Fibroblast of mammary gland (primary cell): ENCODE data around the gene GNG12.

ENCODE experiments used
- DNase-seq: peaks from one replicate; pipeline ENCODE4 v3.0.0-alpha.2; 2010; ENCODE audit warnings: low read depth
- H3K4me3 ChIP-seq: 2 replicates; pipeline ENCODE4 v1.5.1; 2011; ENCODE audit warnings: low read depth, mild to moderate bottlenecking, low read length, moderate library complexity; ENCODE audit not compliant: control insufficient read depth
- CTCF ChIP-seq: conservative IDR thresholded peaks from 2 replicates; pipeline ENCODE4 v1.5.1; 2011; ENCODE audit warnings: low read depth, low read length, inconsistent platforms; ENCODE audit not compliant: control insufficient read depth, insufficient read depth

The GNG12 gene

GRCh38 chr1:67677408-67677807 is 155.9 kb downstream of the GNG12 start:
- DNase-seq, result no peak
- no peak overlapping the region for H3K4me3 ChIP-seq
- TF ChIP-seq CTCF, result no peak

GRCh38 chr1:67676946-67677345 is 156.3 kb downstream of the GNG12 start:
- no peak for DNase-seq
- H3K4me3 ChIP-seq, result no peak overlapping the region
- no peak for TF ChIP-seq CTCF

DNA sequence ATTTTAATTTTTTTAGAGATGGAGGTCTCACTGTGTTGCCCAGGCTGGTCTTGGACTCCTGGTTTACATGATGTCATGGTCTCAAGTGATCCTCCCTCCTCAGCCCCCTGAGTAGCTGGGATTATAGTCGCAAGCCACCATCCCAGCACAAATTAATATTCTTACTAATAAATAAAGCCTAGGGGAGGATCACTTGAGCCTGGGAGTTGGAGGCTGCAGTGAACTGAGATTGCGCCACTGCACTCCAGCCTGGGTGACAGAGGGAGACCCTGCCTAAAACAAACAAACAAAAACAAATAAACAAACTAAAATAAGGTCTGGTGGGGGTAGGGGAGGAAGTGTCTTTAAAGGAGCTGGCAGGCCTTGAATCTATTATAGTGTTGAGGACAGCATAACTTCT is 157.0 kb downstream of the GNG12 start:
- DNase-seq, result no peak
- no peak overlapping the region for H3K4me3 ChIP-seq
- TF ChIP-seq CTCF, result no peak

- H3K4me3 ChIP-seq, result no peak overlapping the region
- DNase-seq, result no peak
- TF ChIP-seq CTCF, result no peak
These were observed 157.5 kb downstream of the GNG12 start for GRCh38 chr1:67675800-67676199.

DNA sequence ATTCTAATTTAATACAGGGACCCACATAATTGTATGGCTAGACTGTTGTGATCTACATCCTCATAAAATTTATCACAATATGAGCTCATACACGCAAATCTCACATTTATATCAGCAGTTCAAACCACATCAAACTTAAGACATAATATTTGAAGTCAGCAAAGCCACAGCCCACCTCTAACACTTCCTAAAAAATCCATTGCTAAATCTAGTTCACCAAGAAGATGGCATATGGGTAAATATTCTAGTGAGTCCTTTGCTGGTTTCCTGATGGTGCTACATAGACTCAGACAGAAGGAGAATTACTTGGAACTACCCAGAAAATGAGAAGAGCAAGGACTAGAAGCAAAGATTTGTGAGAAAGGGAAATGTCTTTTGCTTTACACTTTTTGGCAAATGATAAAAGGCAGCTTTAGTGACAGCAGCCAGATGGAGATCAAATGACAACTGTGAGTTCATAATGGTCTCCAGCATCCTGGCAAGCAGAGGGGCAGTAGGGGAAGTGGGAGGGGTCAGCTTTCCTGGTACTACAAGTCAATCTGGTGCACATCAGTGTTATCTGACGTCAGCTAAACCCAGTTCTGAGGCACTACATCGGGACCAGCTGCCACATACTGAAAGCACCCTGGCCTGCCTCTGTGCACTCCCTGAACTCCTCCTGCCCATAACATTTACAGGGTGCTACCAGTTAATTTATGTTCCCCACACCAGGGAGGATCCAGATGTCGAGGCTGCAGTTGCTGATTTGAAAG is 158.8 kb downstream of the GNG12 start:
- TF ChIP-seq CTCF, result no peak
- H3K4me3 ChIP-seq, result no peak overlapping the region
- peak; percentile 82 for DNase-seq

- H3K4me3 ChIP-seq, result no peak overlapping the region
- no peak for DNase-seq
- no peak for TF ChIP-seq CTCF
These were observed 159.6 kb downstream of the GNG12 start for GRCh38 chr1:67673468-67674201.
